Neural cell (in vitro differentiated cells): Measurements from ENCODE around the gene TBL1X. TPM values are rescaled to one million over a fixed set of nuclear protein-coding genes. Genes with fewer than 3 reads are reported as not detected.

ENCODE experiments used
- H2AFZ ChIP-seq: fragments of 200-600, 300-800 bp; sonication (generic), shearing (Covaris generic); 2 replicates; pipeline ENCODE4 v1.6.0; 2014; ENCODE audit warnings: low read depth, mild to moderate bottlenecking, antibody characterized with exemption, low read length, moderate library complexity
- H3F3A ChIP-seq: fragments of 200-600 bp; shearing (Covaris generic); 2 replicates; pipeline ENCODE4 v1.6.1; 2016; ENCODE audit warnings: mild to moderate bottlenecking, moderate library complexity, mixed read lengths, antibody characterized with exemption, low read length; ENCODE audit not compliant: insufficient read depth, poor library complexity, severe bottlenecking
- H3K27ac ChIP-seq: fragments of 200-600, 300-800 bp; sonication (generic), shearing (Covaris generic); 2 replicates; pipeline ENCODE4 v1.5.1; 2014; ENCODE audit warnings: mild to moderate bottlenecking, low read length, moderate library complexity
- H3K27me3 ChIP-seq: fragments of 300-800, 200-600 bp; sonication (generic), shearing (Covaris generic); 2 replicates; pipeline ENCODE4 v1.6.0; 2014; ENCODE audit warnings: mild to moderate bottlenecking, low read depth, low read length, moderate library complexity; ENCODE audit not compliant: insufficient read depth
- H3K36me3 ChIP-seq: fragments of 300-800, 200-600 bp; sonication (generic), shearing (Covaris generic); 2 replicates; pipeline ENCODE4 v1.5.1; 2014; ENCODE audit warnings: mild to moderate bottlenecking, antibody characterized with exemption, low read length, moderate library complexity; ENCODE audit not compliant: insufficient read depth
- H3K4me2 ChIP-seq: fragments of 300-800, 200-600 bp; sonication (generic), shearing (Covaris generic); 2 replicates; pipeline ENCODE4 v1.6.0; 2014; ENCODE audit warnings: mild to moderate bottlenecking, low read length
- H3K4me3 ChIP-seq: fragments of 300-800, 200-600 bp; sonication (generic), shearing (Covaris generic); 2 replicates; pipeline ENCODE4 v1.5.1; 2014; ENCODE audit warnings: mild to moderate bottlenecking, low read length, moderate library complexity
- H3K79me2 ChIP-seq: fragments of 200-600 bp; shearing (Covaris generic); replicated peaks from 2 replicates; pipeline ENCODE4 v1.6.0; 2014; ENCODE audit warnings: mild to moderate bottlenecking, low read length, moderate library complexity; ENCODE audit not compliant: insufficient read depth
- H3K9ac ChIP-seq: fragments of 300-800, 200-600 bp; sonication (generic), shearing (Covaris generic); 2 replicates; pipeline ENCODE4 v1.6.1; 2016; ENCODE audit warnings: mild to moderate bottlenecking, low read length, mixed read lengths
- H3K9me2 ChIP-seq: fragments of 200-600 bp; shearing (Covaris generic); 2 replicates; pipeline ENCODE4 v1.6.1; 2016; ENCODE audit warnings: mild to moderate bottlenecking, low read length, mixed read lengths; ENCODE audit not compliant: insufficient read depth
- H3K9me3 ChIP-seq: fragments of 200-600, 300-800 bp; sonication (generic), shearing (Covaris generic); 2 replicates; pipeline ENCODE4 v1.6.1; 2016; ENCODE audit warnings: mild to moderate bottlenecking, mixed run types, low read length, moderate library complexity, mixed read lengths
- H4K20me1 ChIP-seq: fragments of 200-600 bp; shearing (Covaris generic); 2 replicates; pipeline ENCODE4 v1.6.1; 2016; ENCODE audit warnings: mild to moderate bottlenecking, mixed run types; ENCODE audit not compliant: insufficient read depth
- CTCF ChIP-seq: fragments of 450-650 bp; IDR thresholded peaks from 2 replicates; pipeline ENCODE4 v1.5.1; 2014; ENCODE audit warnings: antibody characterized with exemption, mild to moderate bottlenecking, moderate library complexity; ENCODE audit not compliant: poor library complexity, severe bottlenecking
- EP300 ChIP-seq: fragments of 450-650 bp; conservative IDR thresholded peaks from 2 replicates; pipeline ENCODE4 v1.6.1; 2014; ENCODE audit warnings: antibody characterized with exemption, mild to moderate bottlenecking, moderate library complexity; ENCODE audit not compliant: poor library complexity, severe bottlenecking
- EZH2 ChIP-seq: fragments of 200-600, 300-800 bp; shearing (Covaris generic), sonication (generic); IDR thresholded peaks from 2 replicates; pipeline ENCODE4 v1.6.1; 2014; ENCODE audit warnings: antibody characterized with exemption, low read length, borderline replicate concordance, mild to moderate bottlenecking; ENCODE audit not compliant: insufficient read depth, poor library complexity, severe bottlenecking
- MXI1 ChIP-seq: fragments of 450-650 bp; conservative IDR thresholded peaks from 2 replicates; pipeline ENCODE4 v1.6.1; 2014; ENCODE audit warnings: antibody characterized with exemption, mild to moderate bottlenecking; ENCODE audit not compliant: poor library complexity, severe bottlenecking
- POLR2AphosphoS5 ChIP-seq: IDR thresholded peaks from 2 replicates; pipeline ENCODE4 v1.6.1; 2012
- RAD21 ChIP-seq: fragments of 450-650 bp; conservative IDR thresholded peaks from 2 replicates; pipeline ENCODE4 v1.6.1; 2014; ENCODE audit warnings: antibody characterized with exemption, mild to moderate bottlenecking, moderate library complexity
- REST ChIP-seq: IDR thresholded peaks from 2 replicates; pipeline ENCODE4 v1.6.1; 2012; ENCODE audit warnings: borderline replicate concordance
- SMC3 ChIP-seq: fragments of 450-650 bp; conservative IDR thresholded peaks from 2 replicates; pipeline ENCODE4 v1.6.1; 2014; ENCODE audit warnings: antibody characterized with exemption, mild to moderate bottlenecking, moderate library complexity; ENCODE audit not compliant: poor library complexity
- TAF1 ChIP-seq: IDR thresholded peaks from 2 replicates; pipeline ENCODE4 v1.6.1; 2012; ENCODE audit warnings: low read depth
- polyA plus RNA-seq: library from polyadenylated mRNA; depleted of rRNA; stranded (reverse); fragments of >200 nt; gene quantifications from 2 replicates; pipeline ENCODE4 v1.2.3, GENCODE V29; 2014

TBL1X gene
- polyA plus RNA-seq, 1 donor from 2014 or later: 2.2 TPM

GRCh38 chrX:9573282-9574106 is 108.6 kb downstream of the TBL1X start:
- Histone ChIP-seq H3K27ac (no peak overlapping the region), H3K9me3 (no peaks in the 10 kb centered on the region), H4K20me1 (no peaks in the 10 kb centered on the region), H3F3A (no peaks in the 10 kb centered on the region), H3K27me3 (no peaks in the 10 kb centered on the region), H3K9ac (no peak overlapping the region), H3K36me3 (no peaks in the 10 kb centered on the region), H3K9me2 (no peaks in the 10 kb centered on the region), H3K4me3 (no peak overlapping the region), H3K79me2 (no peaks in the 10 kb centered on the region), H2AFZ (no peak overlapping the region), H3K4me2 (no peak overlapping the region)
- TF ChIP-seq CTCF: no peak
- TF ChIP-seq REST: no peak
- TF ChIP-seq SMC3: no peak
- TF ChIP-seq TAF1: no peak
- no peak for TF ChIP-seq RAD21
- TF ChIP-seq EZH2: no peak
- TF ChIP-seq MXI1: no peak
- no peak for TF ChIP-seq EP300
- TF ChIP-seq POLR2AphosphoS5: no peak

- no peak for TF ChIP-seq REST
- TF ChIP-seq CTCF: no peak
- no peak for TF ChIP-seq TAF1
- TF ChIP-seq MXI1: no peak
- no peak for TF ChIP-seq EP300
- TF ChIP-seq RAD21: no peak
- Histone ChIP-seq H3K36me3 (no peaks in the 10 kb centered on the region), H3K9me3 (no peaks in the 10 kb centered on the region), H3F3A (no peaks in the 10 kb centered on the region), H3K27ac (no peak overlapping the region), H2AFZ (no peak overlapping the region), H3K27me3 (no peaks in the 10 kb centered on the region), H3K4me2 (no peak overlapping the region), H3K9me2 (no peaks in the 10 kb centered on the region), H3K4me3 (no peak overlapping the region), H3K9ac (no peak overlapping the region), H4K20me1 (no peaks in the 10 kb centered on the region), H3K79me2 (no peaks in the 10 kb centered on the region)
These were observed 111.2 kb downstream of the TBL1X start for GRCh38 chrX:9576059-9576458.
